Measurements from ENCODE around the gene MCM10. TPM values are rescaled to one million over a fixed set of nuclear protein-coding genes. Genes with fewer than 3 reads are reported as not detected.

MCM10 gene
- polyA plus RNA-seq, 4 donors = 8.7 to 12.5 (median 10.8) TPM

DNA sequence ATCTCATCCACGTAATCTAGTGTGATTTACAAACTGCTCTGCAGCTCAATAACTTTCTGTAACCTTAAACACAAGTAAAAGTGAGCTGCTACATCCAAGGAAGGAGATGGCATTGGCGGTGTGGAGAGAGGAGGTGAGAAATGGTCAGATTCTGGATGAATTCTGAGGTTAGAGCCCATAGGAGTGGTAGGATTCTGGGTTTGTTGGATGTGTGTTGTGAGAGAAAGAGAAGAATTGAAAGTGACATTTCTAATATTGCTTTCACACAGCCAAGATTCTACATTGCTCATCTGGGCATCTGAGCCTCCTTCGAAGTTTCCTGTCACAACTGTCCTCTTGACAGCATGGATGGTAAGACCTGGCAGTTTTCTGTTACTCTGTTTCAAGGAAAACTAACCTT lies 2.5 kb downstream of the MCM10 start:
- no peak for DNase-seq (ENCODE audit: low read depth in 4 of 4, low spot score in 2 of 4)

DNA sequence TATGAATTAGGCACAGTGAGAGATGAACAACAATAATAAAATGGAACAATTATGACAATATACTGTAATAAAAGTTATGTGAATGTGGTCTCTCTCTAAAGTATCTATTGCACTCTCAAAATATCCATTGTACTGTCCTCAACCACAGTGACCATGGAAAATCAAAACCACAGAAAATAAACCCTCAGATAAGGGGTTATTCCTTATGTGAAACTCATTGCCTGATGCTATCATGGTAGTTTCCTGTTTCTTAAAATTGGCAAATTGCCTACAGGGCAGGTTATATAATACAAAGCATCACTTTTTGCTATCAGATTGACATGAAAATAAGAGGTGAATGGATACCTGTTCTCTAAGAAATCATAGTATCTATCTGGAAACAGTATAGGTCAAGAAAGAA lies 3.8 kb downstream of the MCM10 start:
- DNase-seq (ENCODE audit: low read depth in 4 of 4, low spot score in 2 of 4) = no peak

DNA sequence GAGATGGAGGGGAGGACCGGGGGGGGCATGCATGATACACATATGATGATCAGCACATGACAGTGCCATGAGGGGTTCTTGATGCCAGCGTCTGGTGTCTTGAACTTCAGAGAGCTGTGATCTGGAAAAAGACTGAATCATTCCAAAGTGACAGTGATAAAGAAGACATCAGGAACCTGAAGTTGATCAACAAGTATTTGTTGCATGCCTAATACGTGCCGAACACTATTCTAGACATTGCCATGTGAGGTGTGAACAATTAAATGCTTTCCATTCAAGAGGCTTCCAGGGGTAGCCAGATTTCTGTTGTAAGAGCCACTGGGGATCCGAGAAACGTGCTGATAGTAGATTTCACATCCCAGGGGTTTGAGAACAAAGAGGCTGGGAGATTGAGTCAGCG lies 6.2 kb downstream of the MCM10 start:
- DNase-seq (ENCODE audit: low read depth in 4 of 4, low spot score in 2 of 4) = no peak

DNA sequence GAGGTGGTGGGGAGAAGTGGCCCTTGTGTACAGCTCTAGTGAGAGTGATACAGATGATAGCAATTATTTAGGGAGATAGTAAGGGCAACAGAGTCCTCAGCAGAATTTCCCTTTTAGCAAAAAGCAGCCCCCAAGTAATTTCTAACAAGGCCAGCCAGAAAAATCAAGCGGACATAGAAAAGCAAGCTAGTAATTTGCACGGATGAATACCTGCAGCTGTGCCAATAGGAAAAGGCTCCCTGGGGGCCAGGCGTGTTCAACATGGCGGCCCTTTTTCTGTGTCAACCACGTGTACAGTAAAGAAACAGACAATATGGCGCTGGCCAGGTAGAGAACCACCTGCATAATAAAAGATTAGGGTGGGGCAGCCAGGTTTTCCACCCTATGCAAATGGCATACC lies 7.4 kb downstream of the MCM10 start:
- no peak for DNase-seq (ENCODE audit: low read depth in 4 of 4, low spot score in 2 of 4)

DNA sequence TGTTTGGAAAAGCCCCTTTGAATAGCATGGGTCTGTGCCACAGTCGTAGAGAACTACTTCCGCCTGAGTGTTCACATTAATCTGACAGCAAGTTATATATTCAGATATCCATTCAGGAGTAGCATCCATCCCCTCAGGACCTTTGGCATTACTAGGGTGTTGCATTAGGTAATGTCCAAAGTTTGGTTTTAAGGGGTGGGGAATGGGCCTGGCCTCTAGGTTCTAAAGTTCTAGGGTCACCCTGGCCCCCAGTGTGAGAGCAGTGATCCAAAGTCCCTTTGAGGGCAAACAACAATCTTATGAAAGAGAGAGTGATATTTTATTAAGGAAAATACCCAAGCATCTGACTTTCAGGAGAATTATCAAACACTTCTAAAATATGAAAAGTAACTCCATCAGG lies 12.3 kb downstream of the MCM10 start:
- DNase-seq (ENCODE audit: low read depth in 4 of 4, low spot score in 2 of 4) = no peak

DNA sequence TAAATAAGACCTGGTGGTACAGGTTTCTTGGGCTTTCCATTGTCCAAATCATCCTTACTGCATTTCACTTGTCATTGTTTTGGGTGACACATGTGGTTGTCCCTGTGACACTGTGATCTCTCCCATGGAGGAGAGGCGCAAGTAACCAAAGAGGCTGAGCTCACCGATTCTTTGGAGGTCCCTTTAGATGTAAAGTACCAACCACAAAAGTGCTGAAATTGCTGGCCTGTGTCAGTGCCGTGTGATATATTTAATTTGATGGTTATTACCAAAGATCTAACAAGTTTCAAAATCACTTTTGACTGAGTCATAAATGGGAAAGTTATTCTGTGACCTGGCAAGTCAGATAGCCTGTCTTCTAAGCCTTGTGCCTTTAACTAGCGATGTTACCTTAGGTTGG lies 19.4 kb downstream of the MCM10 start:
- no peak for DNase-seq (ENCODE audit: low read depth in 4 of 4, low spot score in 2 of 4)

DNA sequence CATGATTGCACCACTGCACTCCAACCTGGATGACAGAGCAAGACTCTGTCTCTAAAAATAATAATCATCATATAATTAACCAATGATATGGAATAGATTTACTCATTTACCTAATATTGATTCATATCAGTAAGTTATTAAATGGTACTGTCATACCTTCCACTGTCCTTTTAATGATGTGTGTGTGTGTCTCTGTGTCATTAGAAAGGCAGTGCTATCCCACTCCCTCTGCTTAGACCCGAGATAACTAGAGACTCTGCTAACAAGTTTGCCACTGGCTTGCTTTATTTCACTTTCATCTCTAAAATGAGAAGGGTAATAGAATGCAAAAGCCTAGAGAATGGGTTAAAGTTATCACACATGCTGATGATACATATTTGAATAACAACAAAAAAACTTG lies 21.1 kb downstream of the MCM10 start:
- no peak for DNase-seq (ENCODE audit: low read depth in 4 of 4, low spot score in 2 of 4)

DNA sequence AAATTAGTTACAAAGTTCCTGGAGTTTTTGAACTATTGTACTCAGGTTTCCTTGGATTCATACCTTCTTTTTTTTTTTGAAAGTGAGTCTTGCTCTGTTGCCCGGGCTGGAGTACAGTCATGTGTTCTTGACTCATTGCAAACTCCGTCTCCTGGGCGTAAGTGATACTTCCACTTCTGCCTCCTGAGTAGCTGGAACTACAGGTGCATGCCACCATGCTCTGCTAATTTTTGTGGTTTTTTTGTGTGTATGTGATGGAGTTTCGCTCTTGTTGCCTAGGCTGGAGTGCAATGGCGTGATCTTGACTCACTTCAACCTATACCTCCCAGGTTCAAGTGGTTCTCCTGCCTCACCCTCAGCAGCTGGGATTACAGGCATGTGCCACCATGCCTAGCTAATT lies 22.3 kb downstream of the MCM10 start:
- DNase-seq (ENCODE audit: low read depth in 4 of 4, low spot score in 2 of 4) = no peak

DNA sequence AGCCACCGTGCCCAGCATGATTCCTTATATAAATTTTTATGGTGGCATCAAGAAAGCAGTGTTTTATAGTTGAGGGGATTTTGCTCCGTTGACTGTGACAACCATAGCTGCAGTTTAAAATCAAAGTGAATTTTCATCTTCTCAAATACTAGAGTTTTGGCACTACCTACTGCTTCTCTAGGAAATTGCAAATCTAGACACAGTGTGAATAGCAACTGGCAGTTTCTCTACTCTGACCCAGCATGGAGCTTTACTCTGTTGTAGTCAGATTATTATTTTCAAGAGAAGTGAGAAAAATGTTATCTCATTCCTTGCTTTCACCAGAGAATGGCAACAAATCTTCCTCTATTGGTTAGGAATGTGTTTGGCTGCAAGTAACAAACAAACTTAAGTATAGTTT lies 22.9 kb downstream of the MCM10 start:
- DNase-seq (ENCODE audit: low read depth in 4 of 4, low spot score in 2 of 4) = no peak

DNA sequence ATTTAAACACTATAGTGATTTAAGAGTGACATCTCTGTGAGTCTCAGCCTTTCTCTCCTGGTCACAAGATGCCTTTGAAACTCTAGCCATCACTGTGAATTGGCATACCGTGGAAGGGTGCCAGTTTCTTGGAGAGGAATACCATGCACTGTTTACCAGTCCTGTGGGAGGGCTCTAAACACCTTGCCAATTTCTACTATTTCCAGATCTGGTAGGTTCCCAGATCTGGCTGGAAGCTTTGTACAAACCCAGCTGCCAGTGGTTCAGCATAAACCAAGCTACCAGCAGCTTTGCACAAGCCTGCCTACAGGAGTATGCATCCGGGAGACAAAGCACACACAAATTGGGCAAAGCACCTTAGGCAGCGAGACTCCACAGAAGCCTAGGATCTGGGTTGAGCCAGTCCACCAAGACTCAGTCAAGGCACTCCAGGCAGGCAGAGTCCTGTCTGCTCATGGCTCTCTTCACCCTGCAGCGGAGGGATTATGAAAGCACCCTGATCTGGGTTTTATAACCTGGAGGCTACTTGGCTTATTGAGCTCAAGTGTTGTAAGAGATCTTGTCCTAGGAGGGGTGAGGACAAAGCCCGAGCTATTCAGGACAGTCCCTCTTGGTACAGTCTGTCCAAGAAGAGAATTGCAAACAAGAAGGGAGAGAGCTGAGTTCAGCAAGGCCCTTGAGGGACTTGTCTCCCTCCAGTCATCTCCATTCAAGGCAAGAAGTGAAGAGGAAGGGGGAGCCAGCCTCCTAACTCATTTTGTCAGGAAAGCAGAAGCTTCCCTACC lies 23.6 kb downstream of the MCM10 start:
- no peak for DNase-seq (ENCODE audit: low read depth in 4 of 4, low spot score in 2 of 4)

DNA sequence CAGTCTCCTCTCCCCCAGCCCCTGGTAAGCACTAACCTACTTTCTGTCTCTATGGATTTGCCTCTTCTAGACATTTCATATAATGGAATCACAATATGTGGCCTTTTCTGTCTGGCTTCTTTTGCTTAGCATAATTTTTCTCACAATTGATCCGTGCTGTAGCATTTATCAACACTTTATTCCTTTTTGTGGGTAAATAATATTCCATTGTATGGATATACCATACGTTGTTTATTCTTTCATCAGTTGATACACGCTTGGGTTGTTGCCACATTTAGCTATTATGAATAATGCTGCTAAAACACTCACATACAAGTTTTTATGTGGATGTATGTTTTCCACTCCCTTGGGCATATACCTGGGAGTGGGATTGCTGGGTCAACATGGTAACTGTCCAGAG lies 25.8 kb downstream of the MCM10 start:
- DNase-seq (ENCODE audit: low read depth in 4 of 4, low spot score in 2 of 4) = no peak

DNA sequence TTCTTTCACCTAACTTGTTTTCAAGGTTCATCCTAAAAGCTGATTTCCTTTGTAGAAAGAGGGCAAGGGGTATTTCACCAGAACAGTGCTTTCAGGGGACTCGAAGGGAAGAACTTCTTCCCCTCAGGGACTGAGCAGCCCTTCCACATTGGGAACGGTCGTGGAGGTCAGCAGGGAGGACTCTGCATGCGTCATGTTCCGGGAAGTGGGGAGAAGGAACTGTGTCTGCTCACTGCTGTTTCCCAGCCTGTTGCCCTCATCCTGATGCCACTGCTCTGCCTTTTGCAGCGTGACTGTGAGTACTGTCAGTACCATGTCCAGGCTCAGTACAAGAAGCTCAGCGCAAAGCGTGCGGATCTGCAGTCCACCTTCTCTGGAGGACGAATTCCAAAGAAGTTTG lies 27.2 kb downstream of the MCM10 start:
- DNase-seq (ENCODE audit: low read depth in 4 of 4, low spot score in 2 of 4) = no peak

DNA sequence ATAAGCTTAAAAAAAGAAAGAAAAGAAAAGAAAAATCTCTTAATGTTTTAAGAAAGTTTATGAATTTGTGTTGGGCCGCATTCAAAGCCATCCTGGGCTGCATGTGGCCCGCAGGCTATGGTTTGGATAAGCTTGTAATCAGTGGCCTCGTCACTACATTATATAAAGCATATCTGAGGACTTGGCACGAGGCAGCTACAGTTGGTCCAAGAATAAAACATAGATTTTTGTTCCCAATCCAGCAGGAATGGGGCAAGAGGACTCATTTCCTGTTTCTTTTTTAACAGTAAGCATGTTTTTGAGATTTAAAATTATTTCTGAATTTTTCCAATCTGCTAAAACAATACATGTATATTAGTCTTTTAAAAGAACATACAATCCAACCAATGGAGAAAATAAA lies 28.6 kb downstream of the MCM10 start:
- no peak for DNase-seq (ENCODE audit: low read depth in 4 of 4, low spot score in 2 of 4)

DNA sequence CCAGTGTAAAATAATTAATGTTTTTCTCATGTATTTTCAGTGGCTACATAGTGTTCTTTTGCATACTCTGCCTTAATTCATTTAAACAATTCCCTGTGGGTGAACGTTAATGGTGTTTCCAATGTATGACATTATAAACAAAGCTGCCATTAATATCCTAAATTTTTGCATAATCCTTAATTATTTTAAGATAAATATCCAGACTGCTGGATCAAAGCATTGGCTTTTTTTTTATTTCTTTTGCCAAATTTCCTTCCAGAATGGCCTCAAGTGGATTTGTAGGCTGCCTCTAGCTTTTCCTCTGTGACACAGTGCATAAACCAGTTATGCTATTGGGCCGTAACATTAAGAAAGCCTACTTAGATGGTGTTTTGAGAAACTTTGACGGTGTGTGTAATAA lies 29.5 kb downstream of the MCM10 start:
- DNase-seq (ENCODE audit: low read depth in 4 of 4, low spot score in 2 of 4) = no peak

DNA sequence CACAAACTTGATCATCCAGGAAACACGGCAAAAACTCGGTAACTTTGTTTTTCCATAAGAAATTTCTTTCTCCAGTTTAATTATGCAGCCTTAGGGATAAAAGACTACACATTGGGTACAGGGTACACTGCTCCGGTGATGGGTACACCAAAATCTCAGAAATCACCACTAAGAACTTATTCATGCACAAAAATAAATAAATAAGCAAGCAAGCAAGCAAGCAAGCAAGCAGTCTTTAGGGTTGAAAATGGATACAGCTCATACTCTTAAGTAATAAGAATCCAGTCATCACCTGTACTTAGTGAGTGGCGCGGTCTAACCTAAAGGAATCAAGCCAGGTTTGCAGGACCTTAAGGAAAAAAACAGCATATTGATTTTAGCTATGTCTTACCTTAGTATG lies 30.0 kb downstream of the MCM10 start:
- no peak for DNase-seq (ENCODE audit: low read depth in 4 of 4, low spot score in 2 of 4)

DNA sequence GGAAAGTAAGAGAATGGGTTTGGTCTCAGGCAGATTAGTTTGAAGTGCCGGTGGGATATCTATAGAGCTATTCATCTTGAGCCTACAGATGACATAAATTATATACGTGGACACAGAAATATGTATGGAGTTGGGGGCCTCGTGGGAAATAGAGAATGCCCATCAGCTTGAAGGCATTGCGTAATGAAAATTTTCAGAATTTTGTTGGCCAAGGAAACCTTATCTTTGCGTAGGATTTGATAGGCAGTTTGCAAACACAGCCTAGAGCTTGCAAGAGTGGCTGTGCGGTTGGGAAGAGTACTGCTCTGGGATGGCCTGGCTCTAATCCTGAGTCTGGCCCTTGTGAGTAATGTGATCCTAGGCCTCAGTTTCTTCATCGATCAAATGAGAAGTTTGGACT lies 32.3 kb downstream of the MCM10 start:
- DNase-seq (ENCODE audit: low read depth in 4 of 4, low spot score in 2 of 4) = no peak

DNA sequence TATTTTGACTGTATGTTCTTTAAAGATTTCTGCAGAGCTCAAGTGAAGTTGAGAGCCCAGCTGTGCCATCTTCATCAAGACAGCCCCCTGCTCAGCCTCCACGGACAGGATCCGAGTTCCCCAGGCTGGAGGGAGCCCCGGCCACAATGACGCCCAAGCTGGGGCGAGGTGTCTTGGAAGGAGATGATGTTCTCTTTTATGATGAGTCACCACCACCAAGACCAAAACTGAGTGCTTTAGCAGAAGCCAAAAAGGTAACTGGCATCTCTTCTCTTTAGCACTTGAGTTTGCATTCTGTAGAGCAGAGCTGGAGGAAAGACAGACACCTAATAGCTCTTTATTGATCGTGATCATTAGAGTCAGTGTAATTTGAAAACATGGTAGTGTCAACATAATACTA lies 33.7 kb downstream of the MCM10 start:
- DNase-seq (ENCODE audit: low read depth in 4 of 4, low spot score in 2 of 4) = no peak

DNA sequence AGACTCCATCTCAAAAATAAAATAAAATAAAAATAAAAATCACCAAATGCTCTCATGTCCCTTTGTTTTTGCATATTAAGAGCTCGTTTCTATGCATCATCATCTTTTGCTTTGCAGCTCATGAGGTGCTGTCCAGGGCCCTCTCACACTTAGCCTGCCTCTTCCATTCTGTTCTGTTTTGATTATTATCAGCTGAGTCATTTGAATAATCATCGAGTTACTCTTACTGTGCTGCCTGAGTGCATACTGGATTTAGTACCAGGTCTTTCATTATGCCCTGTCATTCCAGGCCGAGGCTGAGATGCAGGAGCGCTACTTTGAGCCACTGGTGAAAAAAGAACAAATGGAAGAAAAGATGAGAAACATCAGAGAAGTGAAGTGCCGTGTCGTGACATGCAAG lies 39.8 kb downstream of the MCM10 start:
- no peak for DNase-seq (ENCODE audit: low read depth in 4 of 4, low spot score in 2 of 4)

DNA sequence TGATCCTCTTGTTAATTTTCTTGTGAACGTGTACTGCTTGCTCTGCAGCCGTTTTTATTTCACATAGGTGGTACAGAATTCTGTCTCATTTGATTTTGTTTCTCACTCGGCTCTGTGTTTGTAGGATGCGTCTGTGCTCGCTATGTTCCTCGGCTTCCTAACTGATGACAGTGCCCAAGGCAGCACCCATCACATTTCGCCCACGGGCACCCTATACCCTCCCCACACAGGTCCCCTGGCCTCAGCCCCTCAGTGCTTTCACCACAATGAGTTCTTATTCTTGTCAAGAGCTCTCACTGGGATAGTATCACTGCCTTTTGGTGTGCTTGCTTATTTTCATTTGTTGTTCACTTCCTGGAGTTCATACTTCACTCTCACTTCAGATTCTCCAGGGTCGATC lies 44.7 kb downstream of the MCM10 start:
- no peak for DNase-seq (ENCODE audit: low read depth in 4 of 4, low spot score in 2 of 4)

DNA sequence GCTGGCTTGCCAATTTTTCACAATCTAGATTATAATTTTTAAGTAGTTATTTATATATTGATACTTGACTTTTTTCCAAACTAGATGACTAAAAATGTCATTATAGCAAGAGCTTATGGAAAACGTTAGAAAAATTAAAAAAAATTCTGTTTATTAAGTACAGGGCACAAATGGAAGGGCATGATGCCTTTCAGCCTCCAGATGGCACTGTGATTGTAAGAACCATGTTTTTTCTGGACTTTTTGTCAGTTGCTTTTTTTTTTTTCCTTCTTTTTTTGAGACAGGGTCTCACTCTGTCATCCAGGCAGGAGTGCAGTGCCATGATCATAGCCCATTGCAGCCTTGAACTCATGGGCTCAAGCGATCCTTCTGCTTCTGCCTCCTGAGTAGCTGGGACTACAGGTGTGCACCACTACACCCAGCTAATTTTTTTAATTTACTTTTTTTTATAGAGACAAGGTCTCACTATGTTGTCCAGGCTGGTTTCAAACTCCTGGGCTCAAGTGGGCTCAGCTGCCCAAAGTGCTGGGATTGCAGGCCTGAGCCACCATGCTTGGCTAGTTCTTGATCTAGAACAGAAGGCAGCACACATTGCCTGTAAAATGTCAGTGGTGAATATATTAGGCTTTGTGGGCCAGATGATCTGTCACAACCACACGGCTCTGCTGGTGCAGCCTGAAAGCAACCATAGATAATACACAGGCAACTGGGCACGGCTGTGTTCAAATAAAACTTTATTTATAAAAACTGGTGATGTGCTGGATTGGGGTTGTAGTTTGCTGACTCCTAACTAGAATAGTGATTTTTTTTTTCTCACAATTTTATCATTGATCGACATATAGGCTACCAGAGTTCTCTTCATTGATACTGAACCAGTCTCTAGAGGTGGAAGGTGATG lies 45.4 kb downstream of the MCM10 start:
- DNase-seq (ENCODE audit: low read depth in 4 of 4, low spot score in 2 of 4) = peak in 1 of 4 donors; percentile 15

DNA sequence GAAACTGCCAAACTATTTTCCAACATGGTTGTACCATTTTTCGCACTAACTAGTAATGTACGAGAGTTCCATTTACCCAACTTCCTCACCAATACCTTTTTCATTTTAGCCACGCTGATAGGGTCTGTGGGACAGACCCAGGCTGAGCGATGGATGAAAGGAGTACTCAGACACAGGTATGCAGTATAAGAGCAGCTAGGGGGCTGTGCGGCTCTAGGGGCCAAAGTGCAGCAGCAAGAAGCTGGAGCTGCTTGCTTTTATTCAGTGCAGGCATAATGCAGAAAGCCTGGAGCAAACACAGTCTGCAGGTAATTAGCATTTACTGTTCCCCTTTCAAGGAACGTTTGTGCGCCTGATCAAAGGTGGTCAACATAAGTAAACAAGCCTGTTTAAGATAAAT lies 51.8 kb downstream of the MCM10 start:
- no peak for DNase-seq (ENCODE audit: low read depth in 4 of 4, low spot score in 2 of 4)

DNA sequence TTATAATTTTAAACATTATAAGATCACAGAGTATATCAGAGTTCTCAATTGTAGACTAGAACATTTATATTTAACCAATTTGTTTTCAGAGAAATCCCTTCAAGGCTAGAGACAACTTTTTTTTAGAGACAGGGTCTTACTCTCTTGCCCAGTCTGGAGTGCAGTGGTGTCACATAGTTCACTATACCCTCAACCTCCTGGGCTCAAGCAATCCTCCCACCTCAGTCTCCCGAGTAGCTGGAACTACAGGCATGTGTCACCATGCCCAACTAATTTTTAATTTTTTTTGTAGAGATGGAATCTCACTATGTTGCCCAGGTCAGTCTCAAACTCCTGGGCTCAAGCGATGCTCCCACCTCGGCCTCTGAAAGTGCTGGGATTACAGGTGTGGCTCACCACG lies 57.5 kb downstream of the MCM10 start:
- DNase-seq (ENCODE audit: low read depth in 4 of 4, low spot score in 2 of 4) = no peak
